Measurements from ENCODE around the gene EPHA6.
A peak's percentile ranks its signal among the peaks of the same experiment; 100 is the strongest.

Gene EPHA6

GRCh38 chr3:96813134-96813819 lies 1.1 kb upstream of the EPHA6 start:
- peak overlapping the region; percentile 46 for H3K4me3 ChIP-seq (ENCODE audit: low read depth, low read length)
- TF ChIP-seq CTCF (conservative IDR thresholded peaks at IDR 0.05; ENCODE audit: low read depth, low read length) = peak; percentile 72
- DNase-seq (ENCODE audit: low read depth) = peak; percentile 68

GRCh38 chr3:96814651-96815567 lies 515 bp downstream of the EPHA6 start:
- TF ChIP-seq CTCF (conservative IDR thresholded peaks at IDR 0.05; ENCODE audit: low read depth, low read length) = no peak
- no peak overlapping the region for H3K4me3 ChIP-seq (ENCODE audit: low read depth, low read length)
- DNase-seq (ENCODE audit: low read depth) = no peak

- H3K4me3 ChIP-seq (ENCODE audit: low read depth, low read length) = no peak overlapping the region
- TF ChIP-seq CTCF (conservative IDR thresholded peaks at IDR 0.05; ENCODE audit: low read depth, low read length) = no peak
- DNase-seq (ENCODE audit: low read depth) = no peak
Observed at GRCh38 chr3:96831175-96831574, 16.8 kb downstream of the EPHA6 start.

DNA sequence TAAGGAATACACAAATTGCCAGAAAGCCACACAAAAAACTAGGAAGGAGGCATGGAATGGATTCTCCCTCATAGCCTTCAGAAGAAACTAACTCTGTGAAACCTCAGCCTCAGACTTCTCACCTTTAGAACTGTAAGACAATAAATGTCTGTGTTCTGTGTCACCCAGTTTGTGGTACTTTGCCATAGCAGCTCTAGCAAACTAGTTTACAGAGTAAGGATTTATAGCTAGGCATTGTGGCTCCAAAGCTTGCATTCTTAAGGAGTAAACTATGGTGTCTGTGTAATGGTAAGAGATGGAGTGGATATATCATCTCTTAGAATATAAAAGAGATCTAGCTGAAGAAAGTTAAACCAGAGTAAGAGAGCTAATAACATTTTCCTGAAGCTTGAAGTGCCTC lies 18.9 kb downstream of the EPHA6 start:
- no peak for TF ChIP-seq CTCF (conservative IDR thresholded peaks at IDR 0.05; ENCODE audit: low read depth, low read length)
- H3K4me3 ChIP-seq (ENCODE audit: low read depth, low read length) = no peak overlapping the region
- no peak for DNase-seq (ENCODE audit: low read depth)

- H3K4me3 ChIP-seq (ENCODE audit: low read depth, low read length) = no peak overlapping the region
- DNase-seq (ENCODE audit: low read depth) = no peak
- TF ChIP-seq CTCF (conservative IDR thresholded peaks at IDR 0.05; ENCODE audit: low read depth, low read length) = no peak
Observed at GRCh38 chr3:96836153-96836915, 21.9 kb downstream of the EPHA6 start.

- TF ChIP-seq CTCF (conservative IDR thresholded peaks at IDR 0.05; ENCODE audit: low read depth, low read length) = no peak
- H3K4me3 ChIP-seq (ENCODE audit: low read depth, low read length) = no peak overlapping the region
- DNase-seq (ENCODE audit: low read depth) = peak; percentile 1
Observed at GRCh38 chr3:96843505-96844203, 29.3 kb downstream of the EPHA6 start.
